Measurements from ENCODE around the gene EHMT1. TPM values are rescaled to one million over a fixed set of nuclear protein-coding genes. Genes with fewer than 3 reads are reported as not detected.

The EHMT1 gene
- total RNA-seq, 1 donor from 2014 or later = 59.9 TPM

- DNase-seq (ENCODE audit: low read depth) = no peak
- H3K4me3 ChIP-seq (ENCODE audit: low read depth, low read length) = no peak overlapping the region
- no peaks in the 10 kb centered on the region for H3K27me3 ChIP-seq (ENCODE audit: control insufficient read depth, insufficient read depth, low read length)
- H3K36me3 ChIP-seq (ENCODE audit: control insufficient read depth, insufficient read depth, low read length) = no peaks in the 10 kb centered on the region
- TF ChIP-seq CTCF (IDR thresholded peaks at IDR 0.05; ENCODE audit: insufficient read depth, low read length, poor library complexity, severe bottlenecking) = no peak
Measured at GRCh38 chr9:137832830-137833590, 214.2 kb downstream of the EHMT1 start.

GRCh38 chr9:137833721-137834613 lies 215.2 kb downstream of the EHMT1 start:
- no peak for TF ChIP-seq CTCF (IDR thresholded peaks at IDR 0.05; ENCODE audit: insufficient read depth, low read length, poor library complexity, severe bottlenecking)
- H3K36me3 ChIP-seq (ENCODE audit: control insufficient read depth, insufficient read depth, low read length) = no peaks in the 10 kb centered on the region
- no peak overlapping the region for H3K4me3 ChIP-seq (ENCODE audit: low read depth, low read length)
- H3K27me3 ChIP-seq (ENCODE audit: control insufficient read depth, insufficient read depth, low read length) = no peaks in the 10 kb centered on the region
- no peak for DNase-seq (ENCODE audit: low read depth)

GRCh38 chr9:137834846-137835546 lies 216.2 kb downstream of the EHMT1 start:
- H3K36me3 ChIP-seq (ENCODE audit: control insufficient read depth, insufficient read depth, low read length) = no peaks in the 10 kb centered on the region
- DNase-seq (ENCODE audit: low read depth) = no peak
- H3K27me3 ChIP-seq (ENCODE audit: control insufficient read depth, insufficient read depth, low read length) = no peaks in the 10 kb centered on the region
- no peak for TF ChIP-seq CTCF (IDR thresholded peaks at IDR 0.05; ENCODE audit: insufficient read depth, low read length, poor library complexity, severe bottlenecking)
- H3K4me3 ChIP-seq (ENCODE audit: low read depth, low read length) = no peak overlapping the region

- DNase-seq (ENCODE audit: low read depth) = no peak
- no peaks in the 10 kb centered on the region for H3K36me3 ChIP-seq (ENCODE audit: control insufficient read depth, insufficient read depth, low read length)
- H3K27me3 ChIP-seq (ENCODE audit: control insufficient read depth, insufficient read depth, low read length) = no peaks in the 10 kb centered on the region
- H3K4me3 ChIP-seq (ENCODE audit: low read depth, low read length) = no peak overlapping the region
- no peak for TF ChIP-seq CTCF (IDR thresholded peaks at IDR 0.05; ENCODE audit: insufficient read depth, low read length, poor library complexity, severe bottlenecking)
Measured at GRCh38 chr9:137836151-137836830, 217.5 kb downstream of the EHMT1 start.

- no peaks in the 10 kb centered on the region for H3K36me3 ChIP-seq (ENCODE audit: control insufficient read depth, insufficient read depth, low read length)
- no peaks in the 10 kb centered on the region for H3K27me3 ChIP-seq (ENCODE audit: control insufficient read depth, insufficient read depth, low read length)
- no peak for TF ChIP-seq CTCF (IDR thresholded peaks at IDR 0.05; ENCODE audit: insufficient read depth, low read length, poor library complexity, severe bottlenecking)
- no peak overlapping the region for H3K4me3 ChIP-seq (ENCODE audit: low read depth, low read length)
- DNase-seq (ENCODE audit: low read depth) = no peak
Measured at GRCh38 chr9:137836831-137837241, 218.0 kb downstream of the EHMT1 start.

Measured in kidney epithelial cell (primary cell).